ENCODE results near the gene ZFP91.

GRCh38 chr11:58641341-58641740 is 62.5 kb downstream of the ZFP91 start:
- TF ChIP-seq GATA2 (IDR thresholded peaks at IDR 0.05; ENCODE audit: low read depth, low read length) (no peak), GATA3 (IDR thresholded peaks at IDR 0.05; ENCODE audit: low read depth, low read length) (no peak)
